HG02885 (cell line): Measurements from ENCODE around the gene NPVF.

ENCODE experiments used
- ATAC-seq: cut with Tn5 transposase; IDR thresholded peaks from one replicate; pipeline ENCODE4 v1.9.1; 2021; ENCODE audit warnings: mild to moderate bottlenecking; ENCODE audit not compliant: unreplicated experiment, poor library complexity

Gene NPVF

DNA sequence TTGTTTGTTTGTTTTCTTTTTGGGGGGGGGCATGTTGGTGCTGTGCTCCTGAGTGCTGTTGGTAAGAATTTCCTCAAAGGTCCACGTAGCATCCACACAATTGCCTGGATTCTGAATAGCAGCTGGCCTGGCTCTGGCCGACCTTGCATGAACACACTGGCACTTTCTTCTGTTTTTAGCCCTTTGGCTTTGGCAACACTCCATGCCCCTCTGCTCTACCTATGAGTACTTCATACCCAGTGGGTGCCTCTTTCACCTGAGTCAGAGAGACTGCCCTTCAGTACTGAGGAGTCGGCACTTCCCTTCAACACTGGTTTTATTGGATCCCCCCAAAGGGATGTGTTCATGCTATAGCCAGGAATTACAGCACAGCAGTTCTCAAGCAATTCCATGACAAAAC is 7.2 kb upstream of the NPVF start:
- no peak for ATAC-seq

DNA sequence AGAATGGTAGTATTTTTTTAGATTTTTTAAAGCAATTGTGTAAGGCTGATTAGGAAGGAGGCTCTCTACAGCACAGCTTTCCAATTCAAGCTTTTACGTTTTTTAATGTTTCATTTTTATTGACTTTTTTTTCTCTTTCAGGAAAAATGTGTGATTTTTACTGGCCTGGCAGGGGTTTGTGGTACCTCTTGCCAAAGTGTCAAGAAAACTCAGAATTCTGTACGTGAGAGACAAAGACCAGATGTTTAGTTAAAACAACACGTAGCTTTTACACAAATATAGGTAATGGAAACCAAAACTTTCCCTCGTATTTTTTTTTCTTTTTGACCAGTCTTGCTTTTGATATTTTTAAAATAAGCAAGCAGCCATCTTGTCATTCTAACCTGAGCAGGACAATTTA is 6.0 kb upstream of the NPVF start:
- no peak for ATAC-seq

DNA sequence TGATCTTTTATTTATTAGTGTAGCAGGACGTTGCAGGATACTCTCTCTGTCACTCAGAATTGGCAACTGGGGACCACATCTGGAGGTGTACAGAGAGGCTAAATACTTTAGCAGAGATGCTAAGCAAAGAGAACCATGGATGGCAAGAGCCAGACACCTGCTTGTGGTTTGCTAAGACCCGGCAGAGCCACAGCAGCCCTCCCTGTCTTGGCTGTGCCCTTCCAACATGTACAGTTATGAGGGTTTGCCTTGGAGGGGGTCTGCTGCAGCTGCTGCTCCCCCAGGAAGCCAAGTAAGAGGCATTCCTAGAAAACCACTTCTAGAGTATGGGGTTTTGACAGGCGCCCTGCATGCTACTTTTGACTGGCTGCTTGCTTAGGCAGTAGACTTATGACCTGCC is 5.1 kb downstream of the NPVF start:
- no peak for ATAC-seq

DNA sequence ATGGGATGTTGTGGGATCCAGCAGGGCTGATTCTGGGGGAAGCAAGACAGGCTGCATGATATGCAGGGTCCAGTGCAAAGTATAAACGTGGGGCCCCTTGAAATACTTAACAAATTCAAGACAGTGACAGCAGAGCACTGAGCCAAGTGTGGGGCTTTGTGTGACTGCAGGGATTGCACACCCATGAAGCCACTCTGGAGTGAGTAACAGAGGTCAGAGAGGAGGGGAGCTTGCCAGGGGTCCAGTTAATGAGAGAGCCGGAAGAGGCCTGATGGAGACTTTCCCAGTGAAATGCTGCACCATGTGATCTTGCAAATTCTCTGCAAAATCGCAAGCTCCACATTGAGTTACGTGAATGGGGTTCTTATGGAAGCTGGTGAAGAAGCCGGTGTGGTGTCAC is 5.6 kb downstream of the NPVF start:
- ATAC-seq, result no peak

DNA sequence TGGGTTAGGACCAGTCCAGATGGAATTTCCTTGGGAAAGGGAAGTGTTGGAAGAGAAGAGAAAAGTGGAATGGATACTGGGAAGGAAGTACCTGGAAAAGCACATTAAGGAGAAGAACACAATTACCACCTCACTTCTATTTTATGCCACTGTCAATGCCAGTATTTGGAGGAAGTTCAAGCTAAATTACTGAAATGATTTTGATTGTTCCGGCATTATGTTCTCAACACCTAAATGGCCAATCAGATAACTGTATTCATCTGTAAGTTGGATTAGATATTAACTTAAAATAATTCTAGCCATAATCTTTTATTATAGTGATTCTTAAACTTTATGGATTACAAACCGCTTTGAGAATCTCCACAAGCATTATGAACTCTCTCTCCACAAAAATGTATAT is 7.3 kb downstream of the NPVF start:
- no peak for ATAC-seq

DNA sequence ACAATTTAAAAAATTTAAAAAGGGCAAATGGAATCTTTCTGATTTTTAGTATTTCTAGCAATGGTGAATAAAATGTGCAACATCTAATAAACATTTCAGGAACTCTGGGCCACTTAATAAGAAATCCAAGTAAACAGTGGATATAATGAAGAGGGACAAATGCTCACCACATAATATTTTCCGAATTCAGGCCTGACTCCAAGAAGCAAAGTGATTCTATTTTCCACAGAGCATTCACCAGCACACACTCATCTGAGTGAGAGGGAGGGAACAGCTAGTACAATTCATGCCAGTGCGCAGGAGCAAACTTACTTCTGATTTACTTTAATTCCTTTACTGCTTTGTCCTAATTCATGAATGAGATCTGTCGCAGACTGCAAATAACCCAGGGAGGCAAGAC is 10.1 kb downstream of the NPVF start:
- no peak for ATAC-seq

DNA sequence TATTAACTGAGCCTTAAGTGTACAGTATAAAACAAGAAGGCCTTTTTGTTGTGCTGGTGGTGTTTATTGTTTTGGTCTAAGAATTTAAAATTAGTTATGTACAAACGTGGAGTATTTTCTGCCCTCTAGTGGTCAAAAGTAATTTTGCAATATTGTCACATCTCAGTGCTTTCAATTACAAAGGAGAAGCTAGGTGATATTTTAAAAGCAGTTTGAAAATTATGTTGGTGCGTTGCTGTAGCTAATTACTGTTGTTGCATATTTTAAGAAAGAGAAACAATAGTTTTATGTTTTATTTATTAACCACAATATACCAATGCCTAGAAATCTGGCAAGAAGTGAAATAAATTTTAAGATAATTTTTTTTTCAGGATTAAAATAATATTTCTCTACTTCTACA is 11.4 kb downstream of the NPVF start:
- peak; percentile 49 for ATAC-seq

DNA sequence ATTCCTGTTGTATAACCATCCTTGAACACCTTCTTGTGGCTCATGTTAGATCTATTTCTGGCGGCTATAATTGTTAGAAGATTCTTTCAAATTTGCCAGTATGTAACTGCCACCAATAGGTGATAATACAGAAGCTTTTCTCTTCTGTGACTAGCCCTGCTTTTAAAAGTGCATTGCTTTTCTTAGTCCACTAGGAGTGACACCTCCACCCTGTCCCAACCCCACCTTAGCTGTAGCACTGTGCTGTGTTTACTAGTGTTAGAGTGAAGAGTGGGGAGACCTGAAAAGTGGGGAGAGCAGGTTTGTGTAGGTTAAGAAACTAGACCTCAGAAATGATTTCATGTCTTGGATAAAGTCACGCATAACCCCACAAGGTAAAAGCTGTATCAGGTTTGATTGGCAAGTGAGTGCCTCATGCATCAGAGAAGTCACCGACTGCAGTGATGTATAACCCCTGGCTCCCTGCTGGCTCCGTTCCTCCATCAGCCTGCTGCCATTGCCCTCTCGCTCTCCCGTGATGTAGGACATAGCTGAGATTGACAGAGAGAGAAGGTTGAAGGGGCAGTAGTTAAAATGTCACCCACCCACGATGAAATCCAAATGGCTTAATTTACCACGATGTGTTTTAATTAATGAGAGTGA is 12.5 kb downstream of the NPVF start:
- ATAC-seq, result no peak

DNA sequence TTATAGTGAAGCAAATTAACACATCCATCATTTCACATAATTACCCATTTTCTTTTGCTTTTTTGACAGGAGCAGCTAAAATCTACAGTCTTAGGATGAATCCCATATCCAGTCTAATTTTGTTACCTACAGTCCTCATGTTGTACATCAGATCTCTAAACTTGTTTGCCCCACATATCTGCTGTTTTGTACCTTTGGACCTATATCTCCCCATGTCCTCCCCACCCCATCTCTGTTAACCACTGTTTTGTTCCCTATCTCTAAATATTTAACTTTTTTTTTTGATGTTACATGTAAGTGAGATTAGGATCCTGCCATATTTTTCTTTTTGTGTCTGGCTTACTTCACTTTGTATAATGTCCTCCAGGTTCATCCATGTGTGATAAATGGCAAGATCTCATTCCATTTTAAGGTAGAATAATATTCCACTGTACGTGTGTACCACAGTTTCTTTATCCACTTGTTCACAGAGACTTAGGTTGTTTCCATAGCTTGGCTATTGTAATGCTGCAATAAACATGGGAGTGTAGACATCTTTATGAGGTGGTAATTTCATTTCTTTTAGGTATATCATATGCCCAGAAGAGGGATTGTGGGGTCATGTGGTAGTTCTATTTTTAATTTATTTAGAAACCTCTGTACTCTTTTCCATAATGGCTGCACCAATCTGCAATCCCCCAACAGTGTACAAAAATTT is 19.6 kb downstream of the NPVF start:
- no peak for ATAC-seq

DNA sequence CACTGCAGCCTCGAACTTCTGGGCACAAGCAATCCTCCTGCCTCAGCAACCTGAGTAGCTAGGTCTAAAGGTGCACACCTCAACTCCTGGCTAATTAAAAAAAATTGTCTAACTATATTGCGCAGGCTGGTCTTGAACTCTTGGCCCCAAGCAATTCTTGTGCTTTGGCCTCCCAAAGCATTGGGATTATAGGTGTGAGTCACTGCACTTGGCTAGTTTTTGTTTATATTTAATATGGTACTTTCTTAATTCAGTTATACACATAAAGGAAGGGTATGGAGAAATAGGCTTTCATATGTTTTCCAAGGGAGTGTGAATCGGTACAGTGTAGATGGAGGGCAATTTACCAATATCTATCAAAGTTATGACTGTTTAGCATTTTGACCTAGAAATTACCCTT is 20.4 kb downstream of the NPVF start:
- no peak for ATAC-seq

DNA sequence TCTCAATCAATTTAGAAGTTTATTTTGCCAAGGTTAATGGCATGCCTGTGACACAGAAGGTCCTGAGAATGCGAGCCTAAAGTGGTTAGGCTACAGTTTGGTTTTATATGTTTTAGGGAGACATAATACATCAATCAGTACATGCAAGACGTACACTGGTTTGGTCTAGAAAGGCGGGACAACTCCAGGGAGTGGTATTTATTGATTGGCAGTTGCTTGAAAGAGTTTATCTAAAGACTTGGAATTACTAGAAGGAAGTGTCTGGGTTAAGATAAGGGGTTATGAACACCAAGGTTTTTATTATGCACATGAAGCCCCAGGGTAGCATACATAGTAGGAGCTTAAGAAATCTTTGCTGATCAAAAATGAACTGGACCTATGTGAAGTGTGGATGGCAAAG is 21.5 kb downstream of the NPVF start:
- ATAC-seq, result no peak

DNA sequence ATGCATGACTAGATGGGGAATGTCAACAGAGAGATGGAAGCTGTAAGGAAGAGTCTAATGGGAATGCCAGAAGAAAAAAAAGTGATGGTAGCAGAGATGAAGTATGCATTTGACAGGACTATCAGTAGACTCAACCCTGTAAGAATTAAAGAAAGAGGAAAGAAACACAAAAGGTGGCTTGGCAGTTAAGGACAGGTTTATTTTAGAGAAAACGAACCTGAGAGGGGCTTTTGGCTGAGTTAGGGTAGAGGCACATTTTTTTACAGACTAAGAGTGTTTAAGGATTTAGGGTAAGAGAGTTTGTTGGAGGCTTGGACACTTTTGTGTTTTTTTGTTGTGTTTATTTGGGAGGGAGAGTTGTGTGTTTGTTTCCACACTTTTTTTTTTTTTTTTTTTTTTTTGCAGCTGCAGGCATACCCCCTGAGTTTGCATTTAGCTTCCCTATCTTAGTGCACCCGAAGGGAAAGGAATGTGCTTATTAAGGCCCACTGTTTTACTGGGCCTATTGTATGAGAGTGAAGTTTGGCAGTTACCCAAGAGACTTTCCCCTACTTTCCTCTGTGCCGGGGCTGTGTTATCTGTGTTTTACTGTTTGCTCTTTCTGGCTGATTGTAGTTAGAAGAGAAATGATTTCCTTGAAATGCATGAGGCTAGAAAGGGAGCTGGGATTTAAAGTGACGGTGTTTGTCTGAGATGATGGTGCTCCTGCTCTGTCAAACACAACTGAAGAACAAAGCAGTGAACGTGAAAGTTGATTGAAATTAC is 32.0 kb downstream of the NPVF start:
- ATAC-seq, result no peak

DNA sequence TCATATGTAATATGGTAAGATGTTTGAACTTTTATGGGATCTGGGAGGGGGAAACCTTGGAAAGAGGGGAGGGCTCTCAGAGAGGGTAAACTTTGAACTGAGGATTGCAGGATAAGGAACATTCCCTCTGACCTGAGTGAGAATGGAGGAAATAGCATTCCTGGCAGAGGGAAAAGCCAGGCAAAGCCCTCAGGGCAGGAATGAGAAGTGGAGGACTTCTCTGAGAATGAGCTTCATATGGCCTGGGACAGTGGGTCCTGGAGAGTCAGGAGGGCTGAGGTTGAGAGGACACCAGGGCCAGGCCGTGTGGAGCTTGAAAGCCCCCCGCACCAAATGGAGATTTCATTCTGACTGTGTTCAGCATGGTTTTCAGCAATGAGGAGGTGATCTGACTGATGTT is 34.2 kb downstream of the NPVF start:
- ATAC-seq, result no peak

DNA sequence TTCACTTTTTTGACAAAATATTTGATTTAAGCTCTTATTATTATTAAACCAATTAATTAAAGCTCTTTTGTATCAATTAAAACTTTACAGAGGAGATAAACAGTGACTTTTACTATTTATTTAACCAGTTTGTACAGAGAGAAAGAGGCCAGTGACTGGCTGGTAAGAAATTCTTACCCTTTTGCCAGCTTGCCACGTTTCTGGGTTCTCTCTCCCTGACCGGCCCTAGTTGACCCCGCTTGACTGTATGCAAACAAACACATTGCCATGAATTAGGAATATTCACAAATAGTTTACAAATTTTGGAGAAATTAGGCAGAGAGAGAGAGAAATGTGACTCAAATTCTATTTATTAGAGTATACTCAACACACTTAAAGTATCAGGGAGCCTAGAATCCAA is 36.2 kb downstream of the NPVF start:
- no peak for ATAC-seq

DNA sequence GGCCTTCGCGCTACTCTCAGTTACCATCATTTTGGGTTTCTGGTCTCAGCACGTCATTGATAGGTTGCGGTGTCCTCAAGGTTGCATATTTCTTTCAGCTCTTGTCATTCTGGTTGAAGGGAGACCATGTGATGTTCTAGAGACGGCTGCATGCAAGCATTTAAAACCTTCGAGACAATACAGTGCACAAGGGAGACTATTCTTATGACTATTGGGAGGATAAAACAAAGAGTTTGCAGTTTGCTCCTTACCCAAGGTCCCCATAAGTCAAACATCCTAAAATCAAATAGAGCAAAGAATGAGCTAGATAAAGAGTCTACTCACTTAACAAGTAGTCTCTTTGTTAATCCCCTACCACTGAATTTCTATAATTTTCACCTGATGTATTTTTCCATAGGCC is 39.1 kb downstream of the NPVF start:
- no peak for ATAC-seq

DNA sequence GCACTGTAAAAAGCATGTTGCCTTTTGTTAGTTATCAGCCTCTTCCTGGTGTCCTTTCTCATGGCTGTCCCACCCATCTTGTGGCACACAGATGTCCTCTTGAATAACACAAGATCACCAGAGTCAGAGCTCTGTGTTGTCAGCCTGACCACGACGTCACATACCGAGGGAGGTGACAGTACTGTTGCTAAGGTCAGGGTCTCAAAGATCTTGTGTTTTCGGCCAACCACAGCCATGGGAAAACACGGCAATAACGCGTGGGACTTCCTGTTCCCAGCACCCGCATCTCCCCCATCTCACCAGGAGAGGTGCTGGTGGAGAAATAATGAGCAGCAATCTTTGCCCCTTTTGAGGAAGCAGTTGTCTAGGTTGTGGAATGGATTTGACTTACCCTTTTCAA is 40.4 kb downstream of the NPVF start:
- no peak for ATAC-seq

DNA sequence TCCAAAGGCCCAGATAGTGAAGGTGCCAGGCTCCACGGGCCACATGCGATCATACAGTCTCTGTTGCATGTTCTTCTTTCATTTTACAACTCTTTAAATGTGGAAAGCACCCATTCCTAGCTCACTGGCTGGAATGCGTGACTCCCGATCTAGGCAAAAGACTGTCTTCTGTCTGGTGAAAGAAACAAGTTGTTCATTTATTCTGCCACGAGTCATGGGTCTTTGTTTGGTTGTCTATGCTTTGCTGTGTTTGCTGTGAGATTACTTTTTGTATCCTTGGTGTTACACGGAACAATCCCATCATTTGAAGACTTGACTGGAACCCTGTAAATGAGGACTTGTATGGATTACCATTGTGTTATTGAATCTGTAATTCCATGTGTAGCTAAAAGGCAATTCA is 41.9 kb downstream of the NPVF start:
- ATAC-seq, result no peak

DNA sequence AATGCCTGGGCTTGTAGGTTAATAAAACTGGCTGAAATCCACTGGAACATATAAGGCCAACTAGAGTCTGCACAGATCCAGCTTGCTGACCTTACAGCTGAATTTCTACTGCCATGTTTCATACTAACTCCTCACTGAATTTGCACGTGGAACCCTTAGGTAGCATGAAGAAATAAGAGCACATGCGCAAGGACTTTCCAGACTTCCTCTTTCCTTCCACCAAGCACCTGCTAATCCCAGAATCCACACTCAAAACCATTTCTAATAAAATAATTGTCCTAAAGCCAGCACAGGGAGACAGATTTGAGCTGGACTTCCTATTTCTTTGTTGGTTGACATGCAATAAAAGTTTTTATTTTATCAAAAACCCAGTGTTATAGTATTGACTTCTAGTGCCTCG is 46.8 kb downstream of the NPVF start:
- ATAC-seq, result no peak

DNA sequence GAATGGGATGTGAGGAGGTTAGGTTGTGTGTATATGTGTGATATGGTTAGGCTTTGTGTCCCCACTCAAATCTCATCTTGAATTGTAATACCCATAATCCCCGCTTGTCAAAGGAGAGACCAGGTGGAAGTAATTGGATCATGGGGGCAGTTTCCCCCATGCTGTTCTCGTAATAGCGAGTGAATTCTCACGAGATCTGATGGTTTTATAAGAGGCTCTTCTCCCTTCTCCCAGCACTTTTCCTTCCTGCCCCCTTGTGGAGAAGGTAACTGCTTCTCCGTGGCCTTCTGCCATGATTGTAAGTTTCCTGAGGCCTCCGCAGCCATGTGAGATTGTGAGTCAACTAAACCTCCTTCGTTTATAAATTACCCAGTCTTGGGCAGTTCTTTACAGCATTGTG is 47.3 kb downstream of the NPVF start:
- no peak for ATAC-seq

DNA sequence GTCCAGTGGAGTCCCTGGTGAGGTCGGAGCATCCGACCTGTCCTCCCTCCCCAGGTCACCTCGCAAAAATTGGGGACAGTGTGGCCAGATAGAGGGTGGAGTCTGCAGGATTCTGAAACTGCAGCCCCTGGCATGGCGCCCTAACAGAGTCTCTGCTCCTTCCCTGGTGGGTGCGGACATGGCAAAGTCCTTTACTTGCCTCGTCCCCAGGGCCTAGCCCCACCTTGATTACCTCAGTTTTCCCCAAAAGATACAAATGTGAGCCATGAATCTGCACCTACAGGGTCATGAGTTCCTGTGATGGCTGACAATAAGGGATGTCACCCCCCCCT is 47.7 kb downstream of the NPVF start:
- ATAC-seq, result peak; percentile 39

DNA sequence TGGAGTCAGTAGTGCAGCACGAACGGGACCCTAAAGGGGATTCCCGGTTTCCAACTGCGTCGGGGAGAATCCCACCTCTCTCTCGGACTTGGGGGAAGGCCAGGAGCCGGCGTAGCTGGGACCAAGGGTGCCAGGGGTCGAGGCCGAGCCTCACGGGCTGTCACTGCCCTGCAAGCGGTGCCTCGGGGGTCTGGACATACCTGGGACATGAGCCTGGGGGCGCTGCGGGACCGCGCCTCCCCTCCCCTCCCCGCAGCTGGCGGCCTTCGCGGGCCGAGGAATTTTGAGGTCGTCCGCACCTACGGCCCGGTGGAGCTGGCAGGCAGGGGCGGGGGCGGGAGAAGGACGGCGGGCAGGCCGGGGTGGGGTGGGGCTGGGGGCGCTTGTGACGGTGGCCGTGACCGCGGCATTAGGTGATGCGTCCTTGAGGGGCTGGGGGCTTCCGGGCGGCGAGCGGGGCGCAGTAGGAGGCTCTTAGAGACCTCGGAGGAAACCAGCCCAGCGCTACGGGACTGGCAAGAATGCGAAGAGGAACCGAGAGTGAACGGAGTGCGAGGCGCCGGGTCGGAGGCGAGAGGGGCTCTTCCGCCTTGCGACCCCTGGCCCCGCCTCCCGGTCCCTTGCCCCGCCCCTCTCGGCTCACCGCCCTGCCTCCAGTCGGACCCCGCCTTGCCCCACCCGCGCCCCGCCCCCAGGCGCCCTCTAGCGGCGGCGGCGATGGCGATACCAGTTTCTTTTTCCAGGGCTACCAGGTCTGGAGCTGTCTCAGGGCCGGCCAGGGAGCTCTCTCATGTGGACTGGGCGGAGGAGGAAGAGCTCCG is 48.3 kb downstream of the NPVF start:
- ATAC-seq, result peak; percentile 98
